Measurements from ENCODE around the gene HELZ.

Gene HELZ

GRCh38 chr17:67076290-67076689 lies 168.7 kb downstream of the HELZ start:
- no peaks in the 10 kb centered on the region for H3F3A ChIP-seq (ENCODE audit: insufficient read depth, low read length)
- no peak overlapping the region for H3K4me2 ChIP-seq (ENCODE audit: low read length)
- no peaks in the 10 kb centered on the region for H3K4me1 ChIP-seq (ENCODE audit: insufficient read depth, low read length, severe bottlenecking)
- H3K9ac ChIP-seq (ENCODE audit: low read length) = no peak overlapping the region
- H3K36me3 ChIP-seq (ENCODE audit: insufficient read depth, low read length) = peaks cover 34% of the 10 kb centered on the region
- TF ChIP-seq, protein P1, sequence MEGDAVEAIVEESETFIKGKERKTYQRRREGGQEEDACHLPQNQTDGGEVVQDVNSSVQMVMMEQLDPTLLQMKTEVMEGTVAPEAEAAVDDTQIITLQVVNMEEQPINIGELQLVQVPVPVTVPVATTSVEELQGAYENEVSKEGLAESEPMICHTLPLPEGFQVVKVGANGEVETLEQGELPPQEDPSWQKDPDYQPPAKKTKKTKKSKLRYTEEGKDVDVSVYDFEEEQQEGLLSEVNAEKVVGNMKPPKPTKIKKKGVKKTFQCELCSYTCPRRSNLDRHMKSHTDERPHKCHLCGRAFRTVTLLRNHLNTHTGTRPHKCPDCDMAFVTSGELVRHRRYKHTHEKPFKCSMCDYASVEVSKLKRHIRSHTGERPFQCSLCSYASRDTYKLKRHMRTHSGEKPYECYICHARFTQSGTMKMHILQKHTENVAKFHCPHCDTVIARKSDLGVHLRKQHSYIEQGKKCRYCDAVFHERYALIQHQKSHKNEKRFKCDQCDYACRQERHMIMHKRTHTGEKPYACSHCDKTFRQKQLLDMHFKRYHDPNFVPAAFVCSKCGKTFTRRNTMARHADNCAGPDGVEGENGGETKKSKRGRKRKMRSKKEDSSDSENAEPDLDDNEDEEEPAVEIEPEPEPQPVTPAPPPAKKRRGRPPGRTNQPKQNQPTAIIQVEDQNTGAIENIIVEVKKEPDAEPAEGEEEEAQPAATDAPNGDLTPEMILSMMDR (IDR thresholded peaks at IDR 0.05; ENCODE audit: low read length) = no peak
- no peaks in the 10 kb centered on the region for H4K20me1 ChIP-seq (ENCODE audit: insufficient read depth, low read length)
- no peak overlapping the region for H3K4me3 ChIP-seq (ENCODE audit: low read depth, low read length, poor library complexity, severe bottlenecking)
- no peak overlapping the region for H3K27ac ChIP-seq (ENCODE audit: low read depth, low read length, poor library complexity, severe bottlenecking)
- no peaks in the 10 kb centered on the region for H3K9me2 ChIP-seq (ENCODE audit: low read depth, low read length)
- H3K9me3 ChIP-seq (ENCODE audit: low read length) = no peaks in the 10 kb centered on the region
- no peak overlapping the region for H2AFZ ChIP-seq (ENCODE audit: low read length)
- H3K27me3 ChIP-seq (ENCODE audit: insufficient read depth, low read length) = no peaks in the 10 kb centered on the region
- H3K79me2 ChIP-seq (ENCODE audit: insufficient read depth, low read length) = no peaks in the 10 kb centered on the region

DNA sequence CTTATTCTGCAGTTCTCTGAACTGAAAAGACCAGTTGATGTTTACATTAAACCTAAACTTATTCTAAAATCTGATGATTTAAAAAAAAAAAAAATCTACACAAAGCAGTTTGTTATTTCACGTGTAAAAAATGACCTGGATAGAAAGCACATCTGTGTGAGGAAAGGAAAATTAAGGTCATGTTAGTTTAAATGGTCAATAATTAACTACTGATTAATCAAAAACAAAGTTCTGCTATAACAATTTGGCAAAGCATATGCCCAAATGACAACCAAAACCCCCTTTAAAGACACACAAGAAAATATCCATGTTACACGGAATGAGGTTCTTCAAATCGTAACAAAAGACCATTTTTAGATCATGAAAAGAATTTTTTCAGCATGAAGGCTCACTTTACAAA lies 170.2 kb downstream of the HELZ start:
- Histone ChIP-seq H3K27ac (ENCODE audit: low read depth, low read length, poor library complexity, severe bottlenecking) (no peak overlapping the region), H3F3A (ENCODE audit: insufficient read depth, low read length) (no peaks in the 10 kb centered on the region), H3K27me3 (ENCODE audit: insufficient read depth, low read length) (no peaks in the 10 kb centered on the region), H2AFZ (ENCODE audit: low read length) (no peak overlapping the region), H3K9ac (ENCODE audit: low read length) (no peak overlapping the region), H3K36me3 (ENCODE audit: insufficient read depth, low read length) (peaks cover 34% of the 10 kb centered on the region), H3K4me3 (ENCODE audit: low read depth, low read length, poor library complexity, severe bottlenecking) (no peak overlapping the region), H3K4me1 (ENCODE audit: insufficient read depth, low read length, severe bottlenecking) (no peaks in the 10 kb centered on the region), H3K4me2 (ENCODE audit: low read length) (no peak overlapping the region), H3K9me3 (ENCODE audit: low read length) (no peaks in the 10 kb centered on the region; the same call in 1 of the 2 replicates), H4K20me1 (ENCODE audit: insufficient read depth, low read length) (no peaks in the 10 kb centered on the region), H3K79me2 (ENCODE audit: insufficient read depth, low read length) (no peaks in the 10 kb centered on the region), H3K9me2 (ENCODE audit: low read depth, low read length) (no peaks in the 10 kb centered on the region)
- TF ChIP-seq EZH2 (IDR thresholded peaks at IDR 0.05; ENCODE audit: borderline replicate concordance, low read length) = no peak
- TF ChIP-seq, protein P1 (IDR thresholded peaks at IDR 0.05; ENCODE audit: low read length) = no peak

- no peaks in the 10 kb centered on the region for H3K9me2 ChIP-seq (ENCODE audit: low read depth, low read length)
- no peaks in the 10 kb centered on the region for H3K79me2 ChIP-seq (ENCODE audit: insufficient read depth, low read length)
- H3K4me1 ChIP-seq (ENCODE audit: insufficient read depth, low read length, severe bottlenecking) = no peaks in the 10 kb centered on the region
- H3K9me3 ChIP-seq (ENCODE audit: low read length) = no peaks in the 10 kb centered on the region; the same call in 1 of the 2 replicates
- no peak overlapping the region for H3K4me2 ChIP-seq (ENCODE audit: low read length)
- H3K36me3 ChIP-seq (ENCODE audit: insufficient read depth, low read length) = peaks cover 16% of the 10 kb centered on the region; the same call in 1 of the 2 replicates
- no peaks in the 10 kb centered on the region for H3K27me3 ChIP-seq (ENCODE audit: insufficient read depth, low read length)
- H2AFZ ChIP-seq (ENCODE audit: low read length) = no peak overlapping the region
- no peak overlapping the region for H3K27ac ChIP-seq (ENCODE audit: low read depth, low read length, poor library complexity, severe bottlenecking)
- H3K4me3 ChIP-seq (ENCODE audit: low read depth, low read length, poor library complexity, severe bottlenecking) = no peak overlapping the region
- H3K9ac ChIP-seq (ENCODE audit: low read length) = no peak overlapping the region
- TF ChIP-seq, protein P1 (IDR thresholded peaks at IDR 0.05; ENCODE audit: low read length) = no peak
- no peaks in the 10 kb centered on the region for H4K20me1 ChIP-seq (ENCODE audit: insufficient read depth, low read length)
- H3F3A ChIP-seq (ENCODE audit: insufficient read depth, low read length) = no peaks in the 10 kb centered on the region
Measured at GRCh38 chr17:67072885-67073284, 172.1 kb downstream of the HELZ start.

All from OCI-LY1 (cell line).